IMR-90 (cell line): ENCODE results near the gene VDAC1. TPM values are rescaled to one million over a fixed set of nuclear protein-coding genes. Genes with fewer than 3 reads are reported as not detected.

Experiments
- ATAC-seq: fragments of 200-7000 bp; cut with Tn5 transposase; 2 replicates; pipeline ENCODE4 v1.9.1; 2020; ENCODE audit warnings: low read depth, mild to moderate bottlenecking, moderate library complexity
- BruUV-seq: library from RNA; stranded (reverse); fragments of 400-500 nt; replicated peaks from 2 replicates; lab custom pipeline; 2021; lab: Mats Ljungman, UMichigan
- CTCF ChIA-PET: fragments of 300-600 bp; formaldehyde crosslinking; extraction: SDS; loops from one replicate; lab custom pipeline; 2021; ENCODE audit warnings: antibody characterized with exemption; lab: Yijun Ruan, JAX
- POLR2A ChIA-PET: fragments of 300-600 bp; sonication (Branson Sonifier 250); formaldehyde crosslinking; loops from one replicate; lab custom pipeline; 2022; ENCODE audit warnings: antibody characterized with exemption; ENCODE audit not compliant: unreplicated experiment; lab: Charles Lee
- DNase-seq: peaks from one replicate; pipeline ENCODE4 v3.0.0; 2013
- H2AFZ ChIP-seq: replicated peaks from 2 replicates; pipeline ENCODE3; 2013; ENCODE audit warnings: low read length, mild to moderate bottlenecking; ENCODE audit not compliant: poor library complexity
- H2AK5ac ChIP-seq: 2 replicates; pipeline ENCODE4 v1.6.1; 2013; ENCODE audit warnings: low read depth, low read length, inconsistent platforms
- H2AK9ac ChIP-seq: replicated peaks from 2 replicates; pipeline ENCODE3; 2013; ENCODE audit warnings: mild to moderate bottlenecking, low read depth, low read length, moderate library complexity; ENCODE audit not compliant: poor library complexity
- H2BK120ac ChIP-seq: 2 replicates; pipeline ENCODE4 v1.6.1; 2013; ENCODE audit warnings: low read depth, low read length, inconsistent platforms
- H2BK15ac ChIP-seq: 3 replicates; pipeline ENCODE4 v1.6.1; 2013; ENCODE audit warnings: low read depth, low read length, inconsistent platforms
- H2BK20ac ChIP-seq: 2 replicates; pipeline ENCODE4 v1.6.1; 2013; ENCODE audit warnings: low read depth, mild to moderate bottlenecking, inconsistent platforms, low read length, moderate library complexity
- H2BK5ac ChIP-seq: 2 replicates; pipeline ENCODE4 v1.6.1; 2013; ENCODE audit warnings: mild to moderate bottlenecking, low read depth, low read length, inconsistent platforms; ENCODE audit not compliant: poor library complexity, severe bottlenecking
- H3K14ac ChIP-seq: replicated peaks from 2 replicates; pipeline ENCODE4 v1.6.1; 2013; ENCODE audit warnings: low read depth, low read length, inconsistent platforms
- H3K18ac ChIP-seq: 2 replicates; pipeline ENCODE4 v1.6.1; 2013; ENCODE audit warnings: low read depth, low read length, control low read depth
- H3K23ac ChIP-seq: 2 replicates; pipeline ENCODE4 v1.6.1; 2013; ENCODE audit warnings: low read depth, low read length, inconsistent platforms
- H3K27ac ChIP-seq: 2 replicates; pipeline ENCODE4 v1.5.1; 2013; ENCODE audit warnings: mild to moderate bottlenecking, control low read depth, low read length; ENCODE audit not compliant: insufficient read depth
- H3K27me3 ChIP-seq: 2 replicates; pipeline ENCODE4 v1.6.1; 2013; ENCODE audit warnings: low read length; ENCODE audit not compliant: control insufficient read depth, insufficient read depth
- H3K36me3 ChIP-seq: 2 replicates; pipeline ENCODE4 v1.6.1; 2013; ENCODE audit warnings: low read length, mixed read lengths; ENCODE audit not compliant: control insufficient read depth, insufficient read depth
- H3K4ac ChIP-seq: 2 replicates; pipeline ENCODE4 v1.6.1; 2013; ENCODE audit warnings: low read depth, low read length, inconsistent platforms
- H3K4me1 ChIP-seq: 2 replicates; pipeline ENCODE4 v1.6.1; 2013; ENCODE audit warnings: low read length, mixed read lengths; ENCODE audit not compliant: control insufficient read depth, insufficient read depth
- H3K4me2 ChIP-seq: 2 replicates; pipeline ENCODE4 v1.6.1; 2013; ENCODE audit warnings: low read depth, mild to moderate bottlenecking, control low read depth, low read length, moderate library complexity
- H3K4me3 ChIP-seq: 2 replicates; pipeline ENCODE4 v1.5.1; 2013; ENCODE audit warnings: low read depth, mild to moderate bottlenecking, control low read depth, low read length, moderate library complexity; ENCODE audit not compliant: insufficient read depth
- H3K56ac ChIP-seq: 2 replicates; pipeline ENCODE4 v1.6.1; 2013; ENCODE audit warnings: low read length, inconsistent platforms; ENCODE audit not compliant: insufficient read depth; ENCODE audit errors: extremely low read depth
- H3K79me1 ChIP-seq, 2 experiments: 2 replicates each; pipeline ENCODE4 v1.6.1; 2013; ENCODE audit warnings: low read length in 2 of 2, inconsistent platforms in 1 of 2, low read depth in 1 of 2
- H3K9ac ChIP-seq: 2 replicates; pipeline ENCODE4 v1.6.1; 2013; ENCODE audit warnings: low read depth, low read length, control low read depth
- H3K9me1 ChIP-seq: 2 replicates; pipeline ENCODE4 v1.6.1; 2013; ENCODE audit warnings: low read length, inconsistent platforms; ENCODE audit not compliant: insufficient read depth
- H3K9me3 ChIP-seq: 2 replicates; pipeline ENCODE4 v1.6.1; 2013; ENCODE audit warnings: low read length; ENCODE audit not compliant: control insufficient read depth, insufficient read depth
- H4K20me1 ChIP-seq: 2 replicates; pipeline ENCODE4 v1.6.1; 2013; ENCODE audit warnings: low read length, inconsistent platforms; ENCODE audit not compliant: insufficient read depth
- H4K5ac ChIP-seq: 2 replicates; pipeline ENCODE4 v1.6.1; 2013; ENCODE audit warnings: mild to moderate bottlenecking, low read depth, low read length, control low read depth
- H4K8ac ChIP-seq, 2 experiments: 2 replicates each; pipeline ENCODE4 v1.6.1; 2013; ENCODE audit warnings: low read depth in 2 of 2, low read length in 2 of 2, control low read depth in 1 of 2, inconsistent platforms in 1 of 2
- H4K91ac ChIP-seq: 2 replicates; pipeline ENCODE4 v1.6.1; 2013; ENCODE audit warnings: low read depth, low read length, inconsistent platforms; ENCODE audit not compliant: insufficient read depth
- CHD1 ChIP-seq: IDR thresholded peaks from 2 replicates; pipeline ENCODE4 v1.6.1; 2012; ENCODE audit warnings: low read depth, low read length, improper control_type of control experiment
- ELK1 ChIP-seq: fragments of 150-350 bp; IDR thresholded peaks from 2 replicates; pipeline ENCODE4 v1.6.1; 2016; ENCODE audit warnings: low read depth, mild to moderate bottlenecking, low read length, moderate library complexity, borderline replicate concordance
- FOS ChIP-seq: fragments of 150-350 bp; IDR thresholded peaks from 2 replicates; pipeline ENCODE4 v1.6.1; 2016; ENCODE audit warnings: low read depth, low read length
- MAFK ChIP-seq: IDR thresholded peaks from 2 replicates; pipeline ENCODE4 v1.6.1; 2012; ENCODE audit warnings: low read depth, low read length, improper control_type of control experiment
- NFE2L2 ChIP-seq: fragments of 150-350 bp; IDR thresholded peaks from 2 replicates; pipeline ENCODE4 v1.6.1; 2016; ENCODE audit warnings: low read depth, mild to moderate bottlenecking, low read length
- WGBS, 2 experiments: methylation state at CpG; one replicate each; pipeline versions ENCODE4 v1.1.5 to v1.1.7; 2013; ENCODE audit warnings: missing lambda C conversion rate in 2 of 2; ENCODE audit not compliant: insufficient read length in 1 of 2; ENCODE audit errors: extremely low coverage in 2 of 2; 5-methylcytosine and 5-hydroxymethylcytosine counted together
- dilution Hi-C: fragments of 300-500 bp; cut with HindIII; formaldehyde crosslinking; loops from one replicate; pipeline ENCODE4 v1.14.3; 2018; ENCODE audit warnings: low sequenced_read_pairs; ENCODE audit not compliant: unreplicated experiment
- in situ Hi-C: fragments of 300-500 bp; cut with MboI; formaldehyde crosslinking; loops from 3 replicates; pipeline ENCODE4 v1.14.3; 2019; ENCODE audit warnings: low sequenced_read_pairs, inconsistent platforms, mixed read lengths
- intact Hi-C: fragments of 100-400 bp; cut with micrococcal nuclease; formaldehyde crosslinking; loops from 2 replicates; pipeline ENCODE4 v1.10.0; 2022
- polyA plus RNA-seq, 3 experiments: library from polyadenylated mRNA; depleted of rRNA; stranded (reverse); fragments of >200 nt; gene quantifications; 2 replicates each; pipeline ENCODE4 v1.2.3, GENCODE V29; 2012; ENCODE audit warnings: low replicate concordance in 1 of 3
- total RNA-seq: library from RNA; depleted of rRNA; stranded (reverse); fragments of >200 nt; gene quantifications from 2 replicates; pipeline ENCODE4 v1.2.3, GENCODE V29; 2012

VDAC1 gene
- total and polyA plus RNA-seq, 2 of the 4 experiments (the other 2 are of a cell fraction), result 289 to 365 TPM

DNA sequence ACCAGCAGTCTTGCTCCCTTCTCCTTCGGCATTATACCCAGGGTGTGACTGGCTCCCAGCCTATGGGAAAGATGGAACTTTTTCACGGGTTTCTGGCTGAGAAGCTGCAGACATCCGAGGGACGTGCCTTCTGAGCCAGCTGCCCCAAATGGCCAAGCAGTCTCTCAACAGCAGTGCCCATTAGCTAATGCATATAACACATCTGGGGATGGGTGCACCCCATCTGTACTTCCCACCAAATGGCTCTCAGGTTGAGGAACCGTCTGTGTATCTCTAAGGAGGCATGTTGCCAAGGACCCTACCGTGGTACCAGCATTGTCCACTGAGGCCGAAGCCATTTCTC lies 61.3 kb downstream of the VDAC1 start:
- POLR2A ChIA-PET, result no interaction called here
- TF ChIP-seq FOS, result no peak
- no peak for TF ChIP-seq CHD1
- TF ChIP-seq NFE2L2, result no peak
- TF ChIP-seq ELK1, result no peak
- no peak for TF ChIP-seq MAFK
- in situ Hi-C loops, result loop anchor here (10.0 kb wide), 2 partner anchors 519 to 829 kb away; no protein-coding TSS in a partner anchor

More for the DNA sequence above, 61.3 kb downstream of the VDAC1 start:
- Histone ChIP-seq H3K9ac (no peak overlapping the region), H3K4me3 (no peak overlapping the region), H2AFZ (no peak overlapping the region), H3K56ac (no peak overlapping the region), H3K23ac (no peak overlapping the region), H2BK5ac (no peak overlapping the region), H3K36me3 (no peaks in the 10 kb centered on the region), H3K9me1 (no peaks in the 10 kb centered on the region; the same call in 1 of the 2 replicates), H2BK20ac (no peak overlapping the region), H3K4ac (no peak overlapping the region), H2AK9ac (no peak overlapping the region), H4K91ac (no peak overlapping the region), H3K4me1 (0 out of 2 replicates have a peak, but pooled peaks cover 2% of the 10 kb centered on the region), H3K14ac (no peak overlapping the region), H3K9me3 (no peaks in the 10 kb centered on the region), H4K5ac (no peak overlapping the region), H2BK15ac (no peak overlapping the region), H4K8ac (no peak overlapping the region), H3K79me1 (no peaks in the 10 kb centered on the region), H4K20me1 (no peaks in the 10 kb centered on the region), H3K4me2 (no peak overlapping the region), H2AK5ac (no peak overlapping the region), H2BK120ac (no peak overlapping the region), H3K27ac (no peak overlapping the region), H3K18ac (no peak overlapping the region), H3K27me3 (peaks cover 12% of the 10 kb centered on the region)
- intact Hi-C loops (loop anchor here (5.0 to 10.0 kb wide), 3 partner anchors 189 to 831 kb away; no protein-coding TSS in a partner anchor), dilution Hi-C loops (no loop called here)
- no CpG with 5 or more reads among the region's 7 CpGs for WGBS, 2 experiments
- BruUV-seq, result no TSS peak
- ATAC-seq (no peak), DNase-seq (no peak)
- CTCF ChIA-PET, result no interaction called here
